Breast epithelium (tissue), 4 donors: ENCODE data around the gene SLC16A9. TPM values are rescaled to one million over a fixed set of nuclear protein-coding genes. Genes with fewer than 3 reads are reported as not detected.

ENCODE experiments used
- DNase-seq, 2 donors: peaks; one replicate each; pipeline ENCODE4 v3.0.0-alpha.2; 2019; ENCODE audit warnings: low spot score in 2 of 2
- H3K27ac ChIP-seq, 2 donors: fragments of 200-600 bp; sonication (generic) in 1 of 2; one replicate each; pipeline ENCODE4 v1.5.1; 2016 to 2019; ENCODE audit warnings: mild to moderate bottlenecking in 1 of 2
- H3K27me3 ChIP-seq, 2 donors: fragments of 200-600 bp; sonication (generic) in 1 of 2; one replicate each; pipeline versions ENCODE4 v1.5.1 to v1.6.0; 2017 to 2019; ENCODE audit warnings: control low read depth in 1 of 2, mild to moderate bottlenecking in 1 of 2
- H3K36me3 ChIP-seq: fragments of 200-600 bp; one replicate; pipeline ENCODE4 v1.5.1; 2019
- H3K4me1 ChIP-seq, 2 donors: fragments of 200-600 bp; sonication (generic); one replicate each; pipeline ENCODE4 v1.5.1; 2016 to 2019; ENCODE audit warnings: control low read depth in 1 of 2
- H3K4me3 ChIP-seq, 3 donors: fragments of 200-600 bp; sonication (generic); 1 replicate in 2 of 3; 2 replicates in 1 of 3; pipeline ENCODE4 v1.5.1; 2016 to 2019; ENCODE audit warnings: mild to moderate bottlenecking in 3 of 3, moderate library complexity in 2 of 3
- H3K9me3 ChIP-seq, 2 donors: fragments of 200-600 bp; sonication (generic) in 1 of 2; one replicate each; pipeline ENCODE4 v1.5.1; 2016 to 2019; ENCODE audit warnings: control low read depth in 1 of 2
- POLR2A ChIP-seq: fragments of 450-650 bp; IDR thresholded peaks from one replicate; pipeline ENCODE4 v1.6.1; 2016; ENCODE audit warnings: antibody characterized with exemption, mild to moderate bottlenecking, moderate library complexity
- POLR2AphosphoS5 ChIP-seq, 3 donors: sonication (generic); formaldehyde crosslinking; IDR thresholded peaks; one replicate each; pipeline ENCODE4 v1.6.1; 2017; ENCODE audit warnings: antibody characterized with exemption in 3 of 3
- intact Hi-C: fragments of 100-400 bp; cut with DNase I; formaldehyde crosslinking; loops from one replicate; pipeline ENCODE4 v1.15.1; 2023; ENCODE audit warnings: low total_unique reads
- total RNA-seq, 3 donors: library from RNA; depleted of rRNA; stranded (reverse); fragments of >200 nt; gene quantifications; one replicate each; pipeline ENCODE4 v1.1.0, GENCODE V29; 2016
- TF ChIP-seq, protein P1 (sequence below), 3 donors: fragments of 450-650 bp; IDR thresholded peaks; one replicate each; pipeline ENCODE4 v1.5.1; 2016 to 2017; ENCODE audit warnings: antibody characterized with exemption in 3 of 3, mild to moderate bottlenecking in 3 of 3, moderate library complexity in 3 of 3

SLC16A9 gene
- total RNA-seq, 3 donors from 2014 or later = 0.32 to 1.2 (median 0.33) TPM

DNA sequence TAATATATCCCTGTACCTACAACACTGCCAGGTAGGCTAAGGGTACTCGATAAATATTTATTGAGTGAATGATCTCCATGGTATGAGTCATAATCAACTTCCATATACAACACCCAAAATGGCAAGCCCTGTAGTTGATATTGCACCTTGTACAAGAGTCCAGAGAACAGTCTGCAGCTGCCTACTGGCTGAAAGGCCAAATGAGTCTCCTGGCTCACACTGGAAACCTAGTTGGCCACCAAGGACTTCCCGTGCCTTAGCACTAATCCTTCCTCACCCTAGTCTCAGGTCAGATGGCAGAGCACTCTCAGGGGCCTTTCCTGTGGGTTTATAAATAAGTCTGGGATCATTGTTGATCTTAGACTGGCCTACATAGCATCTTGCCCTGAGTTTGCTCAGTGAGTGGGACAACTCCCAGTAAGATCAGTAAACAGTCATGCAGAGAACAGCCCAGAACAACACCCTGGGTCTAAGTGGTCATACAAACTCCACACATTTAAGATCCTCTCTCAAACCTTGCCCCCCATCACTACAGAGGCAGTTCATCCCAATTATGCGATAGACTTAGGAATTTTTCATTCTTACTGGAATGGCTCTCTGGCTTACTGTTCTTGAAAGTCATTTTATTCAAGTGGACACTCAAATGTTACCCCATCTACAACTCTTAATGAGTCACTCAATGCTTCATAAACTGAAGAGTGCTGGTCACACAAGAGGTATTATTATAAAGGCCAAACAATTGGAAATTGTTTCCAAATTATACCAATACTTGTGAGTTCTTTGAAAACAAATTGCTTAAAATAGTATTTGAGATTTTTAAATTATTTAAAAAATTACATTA, 14.7 kb upstream of the SLC16A9 start:
- no peak for DNase-seq
- no peak overlapping the region for H3K27ac ChIP-seq
- no peaks in the 10 kb centered on the region for H3K9me3 ChIP-seq
- no peaks in the 10 kb centered on the region for H3K36me3 ChIP-seq
- no peaks in the 10 kb centered on the region for H3K4me1 ChIP-seq
- H3K27me3 ChIP-seq = no peaks in the 10 kb centered on the region
- no peak overlapping the region for H3K4me3 ChIP-seq
- intact Hi-C loops = no loop called here
- TF ChIP-seq POLR2AphosphoS5 (IDR thresholded peaks at IDR 0.05) = no peak
- TF ChIP-seq, protein P1, sequence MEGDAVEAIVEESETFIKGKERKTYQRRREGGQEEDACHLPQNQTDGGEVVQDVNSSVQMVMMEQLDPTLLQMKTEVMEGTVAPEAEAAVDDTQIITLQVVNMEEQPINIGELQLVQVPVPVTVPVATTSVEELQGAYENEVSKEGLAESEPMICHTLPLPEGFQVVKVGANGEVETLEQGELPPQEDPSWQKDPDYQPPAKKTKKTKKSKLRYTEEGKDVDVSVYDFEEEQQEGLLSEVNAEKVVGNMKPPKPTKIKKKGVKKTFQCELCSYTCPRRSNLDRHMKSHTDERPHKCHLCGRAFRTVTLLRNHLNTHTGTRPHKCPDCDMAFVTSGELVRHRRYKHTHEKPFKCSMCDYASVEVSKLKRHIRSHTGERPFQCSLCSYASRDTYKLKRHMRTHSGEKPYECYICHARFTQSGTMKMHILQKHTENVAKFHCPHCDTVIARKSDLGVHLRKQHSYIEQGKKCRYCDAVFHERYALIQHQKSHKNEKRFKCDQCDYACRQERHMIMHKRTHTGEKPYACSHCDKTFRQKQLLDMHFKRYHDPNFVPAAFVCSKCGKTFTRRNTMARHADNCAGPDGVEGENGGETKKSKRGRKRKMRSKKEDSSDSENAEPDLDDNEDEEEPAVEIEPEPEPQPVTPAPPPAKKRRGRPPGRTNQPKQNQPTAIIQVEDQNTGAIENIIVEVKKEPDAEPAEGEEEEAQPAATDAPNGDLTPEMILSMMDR (IDR thresholded peaks at IDR 0.05) = no peak
- no peak for TF ChIP-seq POLR2A

DNA sequence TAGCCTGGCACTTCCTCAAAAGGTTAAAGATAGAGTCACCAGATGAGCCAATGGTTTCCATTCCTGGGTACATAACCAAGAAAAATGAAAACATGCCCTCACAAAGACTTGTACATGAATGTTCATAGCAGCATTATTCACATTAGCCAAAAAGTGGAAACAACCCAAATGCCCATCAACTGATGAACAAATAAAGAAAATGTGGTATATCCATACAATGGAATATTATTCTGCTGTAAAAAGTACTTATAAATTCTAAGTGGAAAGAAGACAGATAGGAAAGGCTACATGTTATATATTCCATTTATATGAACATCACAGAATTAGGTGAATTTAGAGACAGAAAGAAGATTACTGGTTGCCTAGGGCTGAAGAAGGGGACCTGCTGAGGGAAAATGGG, 10.7 kb upstream of the SLC16A9 start:
- Histone ChIP-seq H3K4me1 (no peaks in the 10 kb centered on the region), H3K36me3 (no peaks in the 10 kb centered on the region), H3K27ac (no peak overlapping the region), H3K9me3 (no peaks in the 10 kb centered on the region), H3K4me3 (no peak overlapping the region), H3K27me3 (no peaks in the 10 kb centered on the region)
- TF ChIP-seq, protein P1 (IDR thresholded peaks at IDR 0.05) = no peak
- no peak for TF ChIP-seq POLR2AphosphoS5 (IDR thresholded peaks at IDR 0.05)
- no peak for TF ChIP-seq POLR2A
- intact Hi-C loops = no loop called here
- no peak for DNase-seq

DNA sequence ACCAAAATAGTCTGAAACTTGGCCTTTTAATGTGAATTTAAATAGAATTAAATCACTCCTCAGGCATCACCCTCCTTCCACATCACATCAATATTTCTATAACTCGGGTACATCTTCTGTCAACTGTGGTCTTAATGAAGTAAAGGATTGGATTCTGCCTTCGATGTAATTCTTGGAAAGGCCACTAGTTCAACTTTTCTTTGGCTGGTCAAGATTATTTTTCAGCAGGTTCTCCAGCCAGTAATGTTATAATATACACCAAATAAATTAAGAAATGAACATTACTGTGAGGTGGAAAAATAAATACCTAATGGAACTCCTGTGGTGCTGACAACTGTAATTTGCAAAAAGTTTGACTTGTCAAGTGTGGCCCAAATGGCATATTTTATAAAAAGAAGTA, 9.7 kb upstream of the SLC16A9 start:
- Histone ChIP-seq H3K4me3 (no peak overlapping the region), H3K9me3 (no peaks in the 10 kb centered on the region), H3K36me3 (no peaks in the 10 kb centered on the region), H3K27ac (no peak overlapping the region), H3K27me3 (no peaks in the 10 kb centered on the region), H3K4me1 (no peaks in the 10 kb centered on the region)
- intact Hi-C loops = no loop called here
- no peak for DNase-seq
- no peak for TF ChIP-seq POLR2AphosphoS5 (IDR thresholded peaks at IDR 0.05)
- TF ChIP-seq, protein P1 (IDR thresholded peaks at IDR 0.05) = no peak
- no peak for TF ChIP-seq POLR2A

DNA sequence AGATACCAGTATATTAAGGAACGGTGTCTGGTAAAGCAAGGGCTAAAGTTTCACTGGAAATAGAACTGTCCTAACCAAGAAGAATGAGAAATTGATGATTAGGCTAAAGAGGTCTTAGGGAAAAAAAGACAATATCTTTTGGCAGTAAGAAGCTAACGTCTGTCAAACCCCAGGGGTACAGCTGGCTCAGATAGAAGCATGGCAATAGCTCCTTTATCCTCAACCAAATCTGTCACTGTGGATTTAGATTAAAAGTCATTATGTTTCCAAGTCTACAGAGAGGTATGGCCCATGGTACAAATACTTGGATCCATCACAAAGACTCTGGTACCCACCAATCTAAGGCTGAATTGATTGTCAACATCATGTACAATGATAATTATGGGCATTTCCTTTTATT, 8.6 kb upstream of the SLC16A9 start:
- no peaks in the 10 kb centered on the region for H3K4me1 ChIP-seq
- intact Hi-C loops = no loop called here
- TF ChIP-seq, protein P1 (IDR thresholded peaks at IDR 0.05) = no peak
- TF ChIP-seq POLR2A = no peak
- no peak for TF ChIP-seq POLR2AphosphoS5 (IDR thresholded peaks at IDR 0.05)
- no peak overlapping the region for H3K4me3 ChIP-seq
- no peak for DNase-seq
- H3K27me3 ChIP-seq = no peaks in the 10 kb centered on the region
- no peaks in the 10 kb centered on the region for H3K36me3 ChIP-seq
- no peaks in the 10 kb centered on the region for H3K9me3 ChIP-seq
- H3K27ac ChIP-seq = no peak overlapping the region

DNA sequence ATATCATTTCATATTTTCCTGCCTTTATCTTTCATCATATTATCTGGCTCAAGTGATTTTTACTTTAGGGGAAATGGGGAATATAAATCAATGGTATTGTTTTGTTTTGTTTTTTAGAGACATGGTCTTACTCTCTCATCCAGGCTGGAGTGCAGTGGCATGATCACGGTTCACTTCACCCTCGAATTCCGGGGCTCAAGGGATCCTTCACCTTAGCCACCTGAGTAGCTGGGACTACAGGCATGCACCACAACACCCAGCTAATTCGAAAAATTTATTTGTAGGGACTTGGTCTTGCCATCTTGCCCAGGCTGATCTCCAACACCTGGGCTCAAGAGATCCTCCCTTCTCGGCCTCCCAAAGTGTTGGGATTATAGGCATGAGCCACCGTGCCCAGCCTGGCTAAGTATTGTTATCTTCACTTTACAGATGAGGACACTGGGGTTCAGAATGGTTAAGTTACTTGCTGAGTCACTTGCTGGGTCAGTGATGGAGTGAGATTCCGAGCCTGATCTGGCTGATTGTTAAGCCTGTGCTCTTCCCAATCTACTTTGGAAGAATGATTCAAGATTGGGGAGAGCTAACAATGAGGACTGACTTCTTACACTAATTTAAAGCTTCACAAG, 3.7 kb upstream of the SLC16A9 start:
- Histone ChIP-seq H3K9me3 (no peaks in the 10 kb centered on the region), H3K27me3 (no peaks in the 10 kb centered on the region), H3K4me1 (peaks cover 0 to 3% of the 10 kb centered on the region in 2 donors), H3K4me3 (no peak overlapping the region), H3K36me3 (no peaks in the 10 kb centered on the region), H3K27ac (no peak overlapping the region)
- DNase-seq = no peak
- intact Hi-C loops = no loop called here
- TF ChIP-seq, protein P1 (IDR thresholded peaks at IDR 0.05) = no peak
- TF ChIP-seq POLR2A (no peak), POLR2AphosphoS5 (IDR thresholded peaks at IDR 0.05) (no peak)
